Uterus (tissue), 4 donors: ENCODE data around the gene RRP36. TPM values are rescaled to one million over a fixed set of nuclear protein-coding genes. Genes with fewer than 3 reads are reported as not detected.

Experiments
- DNase-seq, 2 donors: peaks; one replicate each; pipeline ENCODE4 v3.0.0-alpha.2; 2019 to 2020
- H3K27ac ChIP-seq, 2 donors: fragments of 200-600 bp; sonication (generic); 1 replicate in 1 of 2; 2 replicates in 1 of 2; pipeline ENCODE4 v1.5.1; 2016 to 2018
- H3K27me3 ChIP-seq, 2 donors: fragments of 200-600 bp; sonication (generic); one replicate each; pipeline ENCODE4 v1.5.1; 2018 to 2019; ENCODE audit warnings: control low read depth in 1 of 2
- H3K36me3 ChIP-seq, 2 donors: fragments of 200-600 bp; sonication (generic); one replicate each; pipeline ENCODE4 v1.5.1; 2019; ENCODE audit warnings: control low read depth in 1 of 2
- H3K4me1 ChIP-seq, 2 donors: fragments of 200-600 bp; sonication (generic); one replicate each; pipeline ENCODE4 v1.5.1; 2018 to 2019; ENCODE audit warnings: control low read depth in 1 of 2
- H3K4me3 ChIP-seq, 2 donors: fragments of 200-600 bp; sonication (generic); 1 replicate in 1 of 2; 2 replicates in 1 of 2; pipeline ENCODE4 v1.5.1; 2018 to 2019; ENCODE audit warnings: mild to moderate bottlenecking in 1 of 2
- H3K9me3 ChIP-seq, 2 donors: fragments of 200-600 bp; sonication (generic); one replicate each; pipeline ENCODE4 v1.5.1; 2019; ENCODE audit warnings: control low read depth in 1 of 2
- CTCF ChIP-seq, 4 experiments: fragments of 200-600 bp in 2 of 4; fragments of 450-650 bp in 2 of 4; sonication (generic) in 2 of 4; IDR thresholded peaks; one replicate each; pipeline ENCODE4 v1.5.1; 2016 to 2019; ENCODE audit warnings: antibody characterized with exemption in 4 of 4, mild to moderate bottlenecking in 2 of 4, moderate library complexity in 1 of 4
- POLR2A ChIP-seq, 2 donors: fragments of 450-650 bp; IDR thresholded peaks; one replicate each; pipeline ENCODE4 v1.6.1; 2016; ENCODE audit warnings: antibody characterized with exemption in 2 of 2, mild to moderate bottlenecking in 1 of 2, moderate library complexity in 1 of 2
- intact Hi-C: fragments of 100-400 bp; cut with DNase I; formaldehyde crosslinking; loops from one replicate; pipeline ENCODE4 v1.15.1; 2023; ENCODE audit warnings: low total_unique reads
- total RNA-seq, 4 donors: library from RNA; depleted of rRNA in 3 of 4; stranded (reverse); fragments of >200 nt in 3 of 4; gene quantifications; one replicate each; pipeline versions ENCODE4 v1.1.0 to v1.2.4, GENCODE V29; 2014 to 2023
- donor health status: DM: yes; HTN: yes; CAD: no.

RRP36 gene
- total RNA-seq, 4 donors from 2014 or later: 30.5 to 57.2 (median 45.9) TPM

GRCh38 chr6:42984001-42984923 lies 37.2 kb upstream of the RRP36 start, which contains the start of gene PPP2R5D:
Gene PPP2R5D, plus strand, starts transcription at chr6:42984570. Its CDS starts 108 bp downstream, at chr6:42984678.
- H3K4me1 ChIP-seq: peaks cover 0 to 13% of the 10 kb centered on the region in 2 donors

GRCh38 chr6:42984924-42985475 lies 36.4 kb upstream of the RRP36 start:
- no peak for TF ChIP-seq CTCF (IDR thresholded peaks at IDR 0.05)
- TF ChIP-seq POLR2A (IDR thresholded peaks at IDR 0.05): no peak
- Histone ChIP-seq H3K27me3 (no peaks in the 10 kb centered on the region), H3K4me1 (peaks cover 0 to 13% of the 10 kb centered on the region in 2 donors), H3K27ac (peak overlapping the region; percentile 79 to 91), H3K36me3 (no peaks in the 10 kb centered on the region), H3K9me3 (no peaks in the 10 kb centered on the region), H3K4me3 (peak overlapping the region; percentile 72 to 87)
- intact Hi-C loops: loop anchor here (10.0 kb wide), 1 partner anchor 60 kb away; the partner anchor contains the start of gene CNPY3
- DNase-seq: no peak

More at GRCh38 chr6:42984001-42984923, 37.2 kb upstream of the RRP36 start, which contains the start of gene PPP2R5D:
- peak; percentile 98 for DNase-seq
- H3K27ac ChIP-seq: peak within 1 kb of the TSS; percentile 79 to 91
- TF ChIP-seq CTCF (IDR thresholded peaks at IDR 0.05) (peak in 2 of 4 experiments; percentile 21 to 26), POLR2A (IDR thresholded peaks at IDR 0.05) (peak; percentile 74 to 95)
- H3K27me3 ChIP-seq: no peaks in the 10 kb centered on the region
- intact Hi-C loops: loop anchor here (10.0 kb wide), 1 partner anchor 59 kb away; the partner anchor contains the start of gene CNPY3
- H3K9me3 ChIP-seq: no peaks in the 10 kb centered on the region
- peak within 1 kb of the TSS; percentile 72 to 87 for H3K4me3 ChIP-seq
- H3K36me3 ChIP-seq: no peaks in the 10 kb centered on the region

GRCh38 chr6:42987533-42988451 lies 33.6 kb upstream of the RRP36 start:
- no peak for TF ChIP-seq CTCF (IDR thresholded peaks at IDR 0.05)
- TF ChIP-seq POLR2A (IDR thresholded peaks at IDR 0.05): no peak
- intact Hi-C loops: loop anchor here (10.0 kb wide), 1 partner anchor 63 kb away; the partner anchor contains the start of gene CNPY3

GRCh38 chr6:42988486-42989020 lies 32.9 kb upstream of the RRP36 start:
- Histone ChIP-seq H3K36me3 (no peaks in the 10 kb centered on the region), H3K27ac (no peak overlapping the region), H3K9me3 (no peaks in the 10 kb centered on the region), H3K4me3 (no peak overlapping the region), H3K4me1 (peaks cover 0 to 13% of the 10 kb centered on the region in 2 donors), H3K27me3 (no peaks in the 10 kb centered on the region)
- intact Hi-C loops: loop anchor here (10.0 kb wide), 1 partner anchor 64 kb away; the partner anchor contains the start of gene CNPY3
- no peak for DNase-seq
- TF ChIP-seq CTCF (IDR thresholded peaks at IDR 0.05): no peak
- TF ChIP-seq POLR2A (IDR thresholded peaks at IDR 0.05): no peak

More at GRCh38 chr6:42987533-42988451, 33.6 kb upstream of the RRP36 start:
- Histone ChIP-seq H3K4me1 (peaks cover 0 to 13% of the 10 kb centered on the region in 2 donors), H3K27me3 (no peaks in the 10 kb centered on the region), H3K27ac (no peak overlapping the region), H3K9me3 (no peaks in the 10 kb centered on the region), H3K4me3 (no peak overlapping the region), H3K36me3 (no peaks in the 10 kb centered on the region)
- no peak for DNase-seq
